ENCODE data around the gene ELAVL1.

Gene ELAVL1

GRCh38 chr19:8020681-8021080 lies 15.2 kb upstream of the ELAVL1 start:
- DNase-seq (ENCODE audit: low read depth) = no peak

GRCh38 chr19:8017808-8018207 lies 12.4 kb upstream of the ELAVL1 start:
- no peak for DNase-seq (ENCODE audit: low read depth)

GRCh38 chr19:8004723-8005513 lies 523 bp downstream of the ELAVL1 start:
- no peak for DNase-seq (ENCODE audit: low read depth)

- DNase-seq (ENCODE audit: low read depth) = no peak
Observed at GRCh38 chr19:8004001-8004400, 1.4 kb downstream of the ELAVL1 start.

- peak; percentile 15 for DNase-seq (ENCODE audit: low read depth)
Observed at GRCh38 chr19:8001995-8002849, 3.2 kb downstream of the ELAVL1 start.

- no peak for DNase-seq (ENCODE audit: low read depth)
Observed at GRCh38 chr19:8001651-8001994, 3.8 kb downstream of the ELAVL1 start.

- DNase-seq (ENCODE audit: low read depth) = no peak
Observed at GRCh38 chr19:8000298-8001038, 5.0 kb downstream of the ELAVL1 start.

- DNase-seq (ENCODE audit: low read depth) = no peak
Observed at GRCh38 chr19:7999376-7999775, 6.1 kb downstream of the ELAVL1 start.

- no peak for DNase-seq (ENCODE audit: low read depth)
Observed at GRCh38 chr19:7997809-7998480, 7.5 kb downstream of the ELAVL1 start.

- DNase-seq (ENCODE audit: low read depth) = no peak
Observed at GRCh38 chr19:7996883-7997282, 8.6 kb downstream of the ELAVL1 start.

GRCh38 chr19:7995810-7996158 lies 9.7 kb downstream of the ELAVL1 start:
- DNase-seq (ENCODE audit: low read depth) = no peak

- DNase-seq (ENCODE audit: low read depth) = no peak
Observed at GRCh38 chr19:7994928-7995809, 10.3 kb downstream of the ELAVL1 start.

- DNase-seq (ENCODE audit: low read depth) = no peak
Observed at GRCh38 chr19:7994114-7994513, 11.3 kb downstream of the ELAVL1 start.

GRCh38 chr19:7993560-7993959 lies 11.9 kb downstream of the ELAVL1 start:
- DNase-seq (ENCODE audit: low read depth) = no peak

- no peak for DNase-seq (ENCODE audit: low read depth)
Observed at GRCh38 chr19:7992575-7992974, 12.9 kb downstream of the ELAVL1 start.

GRCh38 chr19:7989071-7989575 lies 16.3 kb downstream of the ELAVL1 start:
- no peak for DNase-seq (ENCODE audit: low read depth)

- no peak for DNase-seq (ENCODE audit: low read depth)
Observed at GRCh38 chr19:7988307-7988706, 17.1 kb downstream of the ELAVL1 start.

GRCh38 chr19:7987114-7987768 lies 18.2 kb downstream of the ELAVL1 start:
- no peak for DNase-seq (ENCODE audit: low read depth)

GRCh38 chr19:7986321-7987113 lies 18.9 kb downstream of the ELAVL1 start:
- no peak for DNase-seq (ENCODE audit: low read depth)

- DNase-seq (ENCODE audit: low read depth) = no peak
Observed at GRCh38 chr19:7985481-7985911, 19.9 kb downstream of the ELAVL1 start.
